ENCODE data around the gene OR52E4. TPM values are rescaled to one million over a fixed set of nuclear protein-coding genes. Genes with fewer than 3 reads are reported as not detected.

Gene OR52E4
- total and polyA plus RNA-seq, 10 of the 15 experiments (the other 5 are each of a cell fraction or from before 2014, with no cell fraction given), result not detected

GRCh38 chr11:5933116-5933515 lies 52.7 kb downstream of the OR52E4 start (continued):
- TF ChIP-seq, protein P1, sequence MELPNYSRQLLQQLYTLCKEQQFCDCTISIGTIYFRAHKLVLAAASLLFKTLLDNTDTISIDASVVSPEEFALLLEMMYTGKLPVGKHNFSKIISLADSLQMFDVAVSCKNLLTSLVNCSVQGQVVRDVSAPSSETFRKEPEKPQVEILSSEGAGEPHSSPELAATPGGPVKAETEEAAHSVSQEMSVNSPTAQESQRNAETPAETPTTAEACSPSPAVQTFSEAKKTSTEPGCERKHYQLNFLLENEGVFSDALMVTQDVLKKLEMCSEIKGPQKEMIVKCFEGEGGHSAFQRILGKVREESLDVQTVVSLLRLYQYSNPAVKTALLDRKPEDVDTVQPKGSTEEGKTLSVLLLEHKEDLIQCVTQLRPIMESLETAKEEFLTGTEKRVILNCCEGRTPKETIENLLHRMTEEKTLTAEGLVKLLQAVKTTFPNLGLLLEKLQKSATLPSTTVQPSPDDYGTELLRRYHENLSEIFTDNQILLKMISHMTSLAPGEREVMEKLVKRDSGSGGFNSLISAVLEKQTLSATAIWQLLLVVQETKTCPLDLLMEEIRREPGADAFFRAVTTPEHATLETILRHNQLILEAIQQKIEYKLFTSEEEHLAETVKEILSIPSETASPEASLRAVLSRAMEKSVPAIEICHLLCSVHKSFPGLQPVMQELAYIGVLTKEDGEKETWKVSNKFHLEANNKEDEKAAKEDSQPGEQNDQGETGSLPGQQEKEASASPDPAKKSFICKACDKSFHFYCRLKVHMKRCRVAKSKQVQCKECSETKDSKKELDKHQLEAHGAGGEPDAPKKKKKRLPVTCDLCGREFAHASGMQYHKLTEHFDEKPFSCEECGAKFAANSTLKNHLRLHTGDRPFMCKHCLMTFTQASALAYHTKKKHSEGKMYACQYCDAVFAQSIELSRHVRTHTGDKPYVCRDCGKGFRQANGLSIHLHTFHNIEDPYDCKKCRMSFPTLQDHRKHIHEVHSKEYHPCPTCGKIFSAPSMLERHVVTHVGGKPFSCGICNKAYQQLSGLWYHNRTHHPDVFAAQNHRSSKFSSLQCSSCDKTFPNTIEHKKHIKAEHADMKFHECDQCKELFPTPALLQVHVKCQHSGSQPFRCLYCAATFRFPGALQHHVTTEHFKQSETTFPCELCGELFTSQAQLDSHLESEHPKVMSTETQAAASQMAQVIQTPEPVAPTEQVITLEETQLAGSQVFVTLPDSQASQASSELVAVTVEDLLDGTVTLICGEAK (IDR thresholded peaks at IDR 0.05; ENCODE audit: borderline replicate concordance), result no peak
- TF ChIP-seq MTA2 (IDR thresholded peaks at IDR 0.05; ENCODE audit: low read depth), result no peak
- TF ChIP-seq MEF2B (IDR thresholded peaks at IDR 0.05; ENCODE audit: partially characterized antibody, poor library complexity, severe bottlenecking), result no peak

Other genes starting within 250 kb of the OR52E4 start
Only the 7 nearest of the 16 such genes appear.
- gene OR52N1, start 89.4 kb upstream of the OR52E4 start, total RNA-seq (2014; rRNA removed), result not detected in 2 replicates
- gene OR52N1, start 89.4 kb upstream of the OR52E4 start, total RNA-seq (2014; rRNA removed; fragmentation: Illumina TruSeq; extraction: Trizol), result not detected in 2 replicates
- gene OR52N1, start 89.4 kb upstream of the OR52E4 start, total RNA-seq (2021), result not detected in 2 replicates
- gene OR52N1, start 89.4 kb upstream of the OR52E4 start, polyA plus RNA-seq (2011; rRNA removed), result 0.04 and 0.13 TPM in 2 replicates
- gene OR52N1, start 89.4 kb upstream of the OR52E4 start, polyA plus RNA-seq (2014; fragmentation: Illumina TruSeq; extraction: Trizol), result not detected in 2 replicates
- gene OR52N1, start 89.4 kb upstream of the OR52E4 start, polyA plus RNA-seq (2014; fragmentation: Nextera tagmentation; extraction: Ambion mirVana), result not detected
- gene OR52N1, start 89.4 kb upstream of the OR52E4 start, polyA plus RNA-seq (2014; rRNA removed), result not detected in 2 replicates
- not detected for gene OR52N1, start 89.4 kb upstream of the OR52E4 start, polyA plus RNA-seq (2016; fragmentation: Nextera tagmentation; extraction: Ambion mirVana)
- 0.11 TPM in 1 of 2 replicates, not detected in the other for gene OR52N2, start 71.7 kb upstream of the OR52E4 start, total RNA-seq (2014; rRNA removed)
- gene OR52N2, start 71.7 kb upstream of the OR52E4 start, total RNA-seq (2014; rRNA removed; fragmentation: Illumina TruSeq; extraction: Trizol), result not detected in 2 replicates
- not detected in 2 replicates for gene OR52N2, start 71.7 kb upstream of the OR52E4 start, total RNA-seq (2021)
- gene OR52N2, start 71.7 kb upstream of the OR52E4 start, polyA plus RNA-seq (2011; rRNA removed), result 0.42 and 0.52 TPM in 2 replicates
- 0.06 TPM in 1 of 2 replicates, not detected in the other for gene OR52N2, start 71.7 kb upstream of the OR52E4 start, polyA plus RNA-seq (2014; fragmentation: Illumina TruSeq; extraction: Trizol)
- under 1 TPM; 0.24 to 0.40 TPM for gene OR52N2, start 71.7 kb upstream of the OR52E4 start, polyA plus RNA-seq (2014; fragmentation: Nextera tagmentation; extraction: Ambion mirVana)
- gene OR52N2, start 71.7 kb upstream of the OR52E4 start, polyA plus RNA-seq (2014; rRNA removed), result 0.15 TPM in 1 of 2 replicates, not detected in the other
- not detected for gene OR52N2, start 71.7 kb upstream of the OR52E4 start, polyA plus RNA-seq (2016; fragmentation: Nextera tagmentation; extraction: Ambion mirVana)
- gene OR52E6, start 38.7 kb upstream of the OR52E4 start, total RNA-seq (2014; rRNA removed), result not detected in 2 replicates
- gene OR52E6, start 38.7 kb upstream of the OR52E4 start, total RNA-seq (2014; rRNA removed; fragmentation: Illumina TruSeq; extraction: Trizol), result not detected in 2 replicates
- not detected in 2 replicates for gene OR52E6, start 38.7 kb upstream of the OR52E4 start, total RNA-seq (2021)
- gene OR52E6, start 38.7 kb upstream of the OR52E4 start, polyA plus RNA-seq (2011; rRNA removed), result not detected in 2 replicates
- gene OR52E6, start 38.7 kb upstream of the OR52E4 start, polyA plus RNA-seq (2014; fragmentation: Illumina TruSeq; extraction: Trizol), result not detected in 2 replicates
- gene OR52E6, start 38.7 kb upstream of the OR52E4 start, polyA plus RNA-seq (2014; fragmentation: Nextera tagmentation; extraction: Ambion mirVana), result not detected
- gene OR52E6, start 38.7 kb upstream of the OR52E4 start, polyA plus RNA-seq (2014; rRNA removed), result not detected in 2 replicates
- not detected for gene OR52E6, start 38.7 kb upstream of the OR52E4 start, polyA plus RNA-seq (2016; fragmentation: Nextera tagmentation; extraction: Ambion mirVana)
- gene OR52E8, start 22.9 kb upstream of the OR52E4 start, total RNA-seq (2014; rRNA removed), result not detected in 2 replicates
- not detected in 2 replicates for gene OR52E8, start 22.9 kb upstream of the OR52E4 start, total RNA-seq (2014; rRNA removed; fragmentation: Illumina TruSeq; extraction: Trizol)
- not detected in 2 replicates for gene OR52E8, start 22.9 kb upstream of the OR52E4 start, total RNA-seq (2021)
- gene OR52E8, start 22.9 kb upstream of the OR52E4 start, polyA plus RNA-seq (2011; rRNA removed), result not detected in 2 replicates
- not detected in 2 replicates for gene OR52E8, start 22.9 kb upstream of the OR52E4 start, polyA plus RNA-seq (2014; fragmentation: Illumina TruSeq; extraction: Trizol)
- gene OR52E8, start 22.9 kb upstream of the OR52E4 start, polyA plus RNA-seq (2014; fragmentation: Nextera tagmentation; extraction: Ambion mirVana), result not detected
- not detected in 2 replicates for gene OR52E8, start 22.9 kb upstream of the OR52E4 start, polyA plus RNA-seq (2014; rRNA removed)
- gene OR52E8, start 22.9 kb upstream of the OR52E4 start, polyA plus RNA-seq (2016; fragmentation: Nextera tagmentation; extraction: Ambion mirVana), result not detected
- gene OR52E5, start 12.6 kb downstream of the OR52E4 start, total RNA-seq (2014; rRNA removed), result not detected in 2 replicates
- gene OR52E5, start 12.6 kb downstream of the OR52E4 start, total RNA-seq (2014; rRNA removed; fragmentation: Illumina TruSeq; extraction: Trizol), result not detected in 2 replicates
- not detected in 2 replicates for gene OR52E5, start 12.6 kb downstream of the OR52E4 start, total RNA-seq (2021)
- not detected in 2 replicates for gene OR52E5, start 12.6 kb downstream of the OR52E4 start, polyA plus RNA-seq (2011; rRNA removed)
- not detected in 2 replicates for gene OR52E5, start 12.6 kb downstream of the OR52E4 start, polyA plus RNA-seq (2014; fragmentation: Illumina TruSeq; extraction: Trizol)
- gene OR52E5, start 12.6 kb downstream of the OR52E4 start, polyA plus RNA-seq (2014; fragmentation: Nextera tagmentation; extraction: Ambion mirVana), result not detected
- not detected in 2 replicates for gene OR52E5, start 12.6 kb downstream of the OR52E4 start, polyA plus RNA-seq (2014; rRNA removed)
- gene OR52E5, start 12.6 kb downstream of the OR52E4 start, polyA plus RNA-seq (2016; fragmentation: Nextera tagmentation; extraction: Ambion mirVana), result not detected
- not detected in 2 replicates for gene OR56A3, start 61.6 kb downstream of the OR52E4 start, total RNA-seq (2014; rRNA removed)
- not detected in 2 replicates for gene OR56A3, start 61.6 kb downstream of the OR52E4 start, total RNA-seq (2014; rRNA removed; fragmentation: Illumina TruSeq; extraction: Trizol)
- not detected in 2 replicates for gene OR56A3, start 61.6 kb downstream of the OR52E4 start, total RNA-seq (2021)
- not detected in 2 replicates for gene OR56A3, start 61.6 kb downstream of the OR52E4 start, polyA plus RNA-seq (2011; rRNA removed)
- not detected in 2 replicates for gene OR56A3, start 61.6 kb downstream of the OR52E4 start, polyA plus RNA-seq (2014; fragmentation: Illumina TruSeq; extraction: Trizol)
- not detected for gene OR56A3, start 61.6 kb downstream of the OR52E4 start, polyA plus RNA-seq (2014; fragmentation: Nextera tagmentation; extraction: Ambion mirVana)
- gene OR56A3, start 61.6 kb downstream of the OR52E4 start, polyA plus RNA-seq (2014; rRNA removed), result not detected in 2 replicates
- gene OR56A3, start 61.6 kb downstream of the OR52E4 start, polyA plus RNA-seq (2016; fragmentation: Nextera tagmentation; extraction: Ambion mirVana), result not detected
- not detected in 2 replicates for gene OR56A5, start 87.9 kb downstream of the OR52E4 start, total RNA-seq (2014; rRNA removed)
- not detected in 2 replicates for gene OR56A5, start 87.9 kb downstream of the OR52E4 start, total RNA-seq (2014; rRNA removed; fragmentation: Illumina TruSeq; extraction: Trizol)
- gene OR56A5, start 87.9 kb downstream of the OR52E4 start, total RNA-seq (2021), result not detected in 2 replicates
- not detected in 2 replicates for gene OR56A5, start 87.9 kb downstream of the OR52E4 start, polyA plus RNA-seq (2011; rRNA removed)
- gene OR56A5, start 87.9 kb downstream of the OR52E4 start, polyA plus RNA-seq (2014; fragmentation: Illumina TruSeq; extraction: Trizol), result not detected in 2 replicates
- not detected for gene OR56A5, start 87.9 kb downstream of the OR52E4 start, polyA plus RNA-seq (2014; fragmentation: Nextera tagmentation; extraction: Ambion mirVana)
- not detected in 2 replicates for gene OR56A5, start 87.9 kb downstream of the OR52E4 start, polyA plus RNA-seq (2014; rRNA removed)
- gene OR56A5, start 87.9 kb downstream of the OR52E4 start, polyA plus RNA-seq (2016; fragmentation: Nextera tagmentation; extraction: Ambion mirVana), result not detected

All from GM12878 (cell line).